Skeletal muscle satellite cell (primary cell): ENCODE data around the gene TMEM121.
"Not testable (repeated sequence)": the region's sequence is repeated elsewhere in the genome, so short reads cannot be mapped to it uniquely, and the experiment has no call there.

Source experiments
- H3K27me3 ChIP-seq: 2 replicates; pipeline ENCODE4 v1.7.0; 2013; ENCODE audit warnings: low read length; ENCODE audit not compliant: control insufficient read depth, insufficient read depth
- H3K36me3 ChIP-seq: 2 replicates; pipeline ENCODE4 v1.7.0; 2013; ENCODE audit warnings: mild to moderate bottlenecking, control low read depth, low read length; ENCODE audit not compliant: insufficient read depth
- H3K4me1 ChIP-seq: 2 replicates; pipeline ENCODE4 v1.7.0; 2013; ENCODE audit warnings: low read length; ENCODE audit not compliant: control insufficient read depth, insufficient read depth
- H3K4me2 ChIP-seq: 2 replicates; pipeline ENCODE4 v1.7.0; 2013; ENCODE audit warnings: mild to moderate bottlenecking, low read length
- H3K4me3 ChIP-seq: 2 replicates; pipeline ENCODE4 v1.7.0; 2013; ENCODE audit warnings: low read length
- H3K9ac ChIP-seq: 2 replicates; pipeline ENCODE4 v1.7.0; 2013; ENCODE audit warnings: mild to moderate bottlenecking, low read depth, low read length, moderate library complexity
- H3K9me3 ChIP-seq: replicated peaks from 2 replicates; pipeline ENCODE4 v1.7.0; 2013; ENCODE audit warnings: mild to moderate bottlenecking, control low read depth, low read length

Gene TMEM121

GRCh38 chr14:105533811-105534498, 7.6 kb downstream of the TMEM121 start:
- Histone ChIP-seq H3K4me2 (no peak overlapping the region), H3K9me3 (no peaks in the 10 kb centered on the region), H3K4me1 (peaks cover 2% of the 10 kb centered on the region), H3K4me3 (no peak overlapping the region), H3K36me3 (no peaks in the 10 kb centered on the region), H3K27me3 (peaks cover 45% of the 10 kb centered on the region), H3K9ac (no peak overlapping the region)

- Histone ChIP-seq H3K27me3 (peaks cover 45% of the 10 kb centered on the region), H3K9ac (no peak overlapping the region), H3K4me2 (no peak overlapping the region), H3K4me3 (no peak overlapping the region), H3K4me1 (peaks cover 2% of the 10 kb centered on the region), H3K9me3 (no peaks in the 10 kb centered on the region), H3K36me3 (no peaks in the 10 kb centered on the region)
Observed at GRCh38 chr14:105534586-105534985, 8.2 kb downstream of the TMEM121 start.

GRCh38 chr14:105536051-105536450, 9.7 kb downstream of the TMEM121 start:
- Histone ChIP-seq H3K4me3 (no peak overlapping the region), H3K9ac (no peak overlapping the region), H3K9me3 (no peaks in the 10 kb centered on the region), H3K4me2 (no peak overlapping the region), H3K36me3 (no peaks in the 10 kb centered on the region), H3K27me3 (peaks cover 49% of the 10 kb centered on the region), H3K4me1 (peaks cover 2% of the 10 kb centered on the region)

- Histone ChIP-seq H3K27me3 (peaks cover 50% of the 10 kb centered on the region), H3K4me3 (no peak overlapping the region), H3K36me3 (no peaks in the 10 kb centered on the region), H3K9ac (no peak overlapping the region), H3K9me3 (no peaks in the 10 kb centered on the region), H3K4me1 (peaks cover 2% of the 10 kb centered on the region), H3K4me2 (no peak overlapping the region)
Observed at GRCh38 chr14:105536691-105537579, 10.6 kb downstream of the TMEM121 start.

- Histone ChIP-seq H3K9ac (no peak overlapping the region), H3K4me2 (no peak overlapping the region), H3K36me3 (no peaks in the 10 kb centered on the region), H3K4me3 (no peak overlapping the region), H3K4me1 (peaks cover 2% of the 10 kb centered on the region), H3K9me3 (no peaks in the 10 kb centered on the region), H3K27me3 (peaks cover 48% of the 10 kb centered on the region)
Observed at GRCh38 chr14:105537580-105538474, 11.4 kb downstream of the TMEM121 start.

GRCh38 chr14:105538481-105539049, 12.2 kb downstream of the TMEM121 start:
- peaks cover 2% of the 10 kb centered on the region for H3K4me1 ChIP-seq
- no peaks in the 10 kb centered on the region for H3K36me3 ChIP-seq
- no peak overlapping the region for H3K4me2 ChIP-seq
- H3K4me3 ChIP-seq, result no peak overlapping the region
- no peak overlapping the region for H3K9ac ChIP-seq
- H3K27me3 ChIP-seq, result peaks cover 41% of the 10 kb centered on the region
- H3K9me3 ChIP-seq, result no peaks in the 10 kb centered on the region

- Histone ChIP-seq H3K4me2 (no peak overlapping the region), H3K4me1 (peaks cover 2% of the 10 kb centered on the region), H3K9me3 (no peaks in the 10 kb centered on the region), H3K27me3 (peaks cover 28% of the 10 kb centered on the region), H3K9ac (no peak overlapping the region), H3K36me3 (no peaks in the 10 kb centered on the region), H3K4me3 (no peak overlapping the region)
Observed at GRCh38 chr14:105540811-105541210, 14.4 kb downstream of the TMEM121 start.

- no peaks in the 10 kb centered on the region for H3K36me3 ChIP-seq
- no peak overlapping the region for H3K4me2 ChIP-seq
- H3K27me3 ChIP-seq, result peaks cover 25% of the 10 kb centered on the region
- no peak overlapping the region for H3K4me3 ChIP-seq
- no peak overlapping the region for H3K9ac ChIP-seq
- H3K9me3 ChIP-seq, result no peaks in the 10 kb centered on the region
- H3K4me1 ChIP-seq, result peaks cover 2% of the 10 kb centered on the region
Observed at GRCh38 chr14:105541218-105541875, 15.0 kb downstream of the TMEM121 start.

- H3K9ac ChIP-seq, H3K36me3 ChIP-seq, H3K4me3 ChIP-seq, H3K4me2 ChIP-seq, H3K4me1 ChIP-seq, H3K9me3 ChIP-seq, H3K27me3 ChIP-seq: not testable (repeated sequence)
Observed at GRCh38 chr14:105545676-105546075, 19.3 kb downstream of the TMEM121 start.

- not testable (repeated sequence) for H3K4me2 ChIP-seq, H3K9ac ChIP-seq, H3K9me3 ChIP-seq, H3K36me3 ChIP-seq, H3K4me1 ChIP-seq, H3K27me3 ChIP-seq, H3K4me3 ChIP-seq
Observed at GRCh38 chr14:105546410-105546809, 20.0 kb downstream of the TMEM121 start.
